Measurements from ENCODE around the gene CFAP300.

Gene CFAP300

GRCh38 chr11:102050927-102051575, 3.8 kb downstream of the CFAP300 start:
- no peak overlapping the region for H3K27ac Mint-ChIP-seq
- peaks cover 12% of the 10 kb centered on the region for H3K4me1 Mint-ChIP-seq
- no peaks in the 10 kb centered on the region for H3K36me3 Mint-ChIP-seq
- no peak overlapping the region for H3K4me3 Mint-ChIP-seq
- ATAC-seq (no peak), DNase-seq (ENCODE audit: low spot score in 2 of 2) (no peak)
- no peaks in the 10 kb centered on the region for H3K9me3 Mint-ChIP-seq

GRCh38 chr11:102061276-102061675, 14.0 kb downstream of the CFAP300 start:
- H3K36me3 Mint-ChIP-seq = no peaks in the 10 kb centered on the region
- no peaks in the 10 kb centered on the region for H3K9me3 Mint-ChIP-seq
- H3K4me1 Mint-ChIP-seq = no peaks in the 10 kb centered on the region
- ATAC-seq (no peak), DNase-seq (ENCODE audit: low spot score in 2 of 2) (no peak)
- no peak overlapping the region for H3K27ac Mint-ChIP-seq
- H3K4me3 Mint-ChIP-seq = no peak overlapping the region

- ATAC-seq = no peak
- DNase-seq (ENCODE audit: low spot score in 2 of 2) = no peak
- Mint-ChIP-seq H3K27ac (no peak overlapping the region), H3K9me3 (no peaks in the 10 kb centered on the region), H3K36me3 (no peaks in the 10 kb centered on the region), H3K4me3 (no peak overlapping the region), H3K4me1 (no peaks in the 10 kb centered on the region)
Measured at GRCh38 chr11:102062106-102062505, 14.9 kb downstream of the CFAP300 start.

- Mint-ChIP-seq H3K9me3 (no peaks in the 10 kb centered on the region), H3K36me3 (no peaks in the 10 kb centered on the region), H3K4me1 (no peaks in the 10 kb centered on the region), H3K27ac (no peak overlapping the region), H3K4me3 (no peak overlapping the region)
- DNase-seq (ENCODE audit: low spot score in 2 of 2) = no peak
- no peak for ATAC-seq
Measured at GRCh38 chr11:102064316-102064715, 17.1 kb downstream of the CFAP300 start.

- no peak overlapping the region for H3K4me3 Mint-ChIP-seq
- no peaks in the 10 kb centered on the region for H3K4me1 Mint-ChIP-seq
- H3K27ac Mint-ChIP-seq = no peak overlapping the region
- peaks cover 14% of the 10 kb centered on the region for H3K9me3 Mint-ChIP-seq
- DNase-seq (ENCODE audit: low spot score in 2 of 2) (no peak), ATAC-seq (no peak)
- H3K36me3 Mint-ChIP-seq = no peaks in the 10 kb centered on the region
Measured at GRCh38 chr11:102070766-102071165, 23.5 kb downstream of the CFAP300 start.

GRCh38 chr11:102071497-102072472, 24.5 kb downstream of the CFAP300 start:
- no peak overlapping the region for H3K4me3 Mint-ChIP-seq
- ATAC-seq (no peak), DNase-seq (ENCODE audit: low spot score in 2 of 2) (no peak)
- H3K27ac Mint-ChIP-seq = no peak overlapping the region
- H3K4me1 Mint-ChIP-seq = no peaks in the 10 kb centered on the region
- H3K9me3 Mint-ChIP-seq = peaks cover 14% of the 10 kb centered on the region
- no peaks in the 10 kb centered on the region for H3K36me3 Mint-ChIP-seq

GRCh38 chr11:102073253-102073652, 26.0 kb downstream of the CFAP300 start:
- H3K9me3 Mint-ChIP-seq = peaks cover 14% of the 10 kb centered on the region
- no peaks in the 10 kb centered on the region for H3K36me3 Mint-ChIP-seq
- H3K4me3 Mint-ChIP-seq = no peak overlapping the region
- ATAC-seq (no peak), DNase-seq (ENCODE audit: low spot score in 2 of 2) (no peak)
- H3K4me1 Mint-ChIP-seq = no peaks in the 10 kb centered on the region
- no peak overlapping the region for H3K27ac Mint-ChIP-seq

GRCh38 chr11:102079625-102080024, 32.4 kb downstream of the CFAP300 start:
- ATAC-seq (no peak), DNase-seq (ENCODE audit: low spot score in 2 of 2) (no peak)
- Mint-ChIP-seq H3K36me3 (no peaks in the 10 kb centered on the region), H3K9me3 (no peaks in the 10 kb centered on the region), H3K4me3 (no peak overlapping the region), H3K27ac (no peak overlapping the region), H3K4me1 (no peaks in the 10 kb centered on the region)

- DNase-seq (ENCODE audit: low spot score in 2 of 2) (no peak), ATAC-seq (no peak)
- Mint-ChIP-seq H3K27ac (no peak overlapping the region), H3K4me1 (no peaks in the 10 kb centered on the region), H3K36me3 (no peaks in the 10 kb centered on the region), H3K9me3 (no peaks in the 10 kb centered on the region), H3K4me3 (no peak overlapping the region)
Measured at GRCh38 chr11:102081313-102081712, 34.1 kb downstream of the CFAP300 start.

GRCh38 chr11:102085864-102086551, 38.8 kb downstream of the CFAP300 start:
- Mint-ChIP-seq H3K4me1 (no peaks in the 10 kb centered on the region), H3K36me3 (no peaks in the 10 kb centered on the region), H3K27ac (no peak overlapping the region), H3K9me3 (no peaks in the 10 kb centered on the region), H3K4me3 (no peak overlapping the region)
- ATAC-seq (no peak), DNase-seq (ENCODE audit: low spot score in 2 of 2) (no peak)

- Mint-ChIP-seq H3K4me1 (no peaks in the 10 kb centered on the region), H3K9me3 (no peaks in the 10 kb centered on the region), H3K27ac (no peak overlapping the region), H3K4me3 (no peak overlapping the region), H3K36me3 (no peaks in the 10 kb centered on the region)
- ATAC-seq (no peak), DNase-seq (ENCODE audit: low spot score in 2 of 2) (no peak)
Measured at GRCh38 chr11:102097186-102097585, 49.9 kb downstream of the CFAP300 start.

GRCh38 chr11:102099755-102100154, 52.5 kb downstream of the CFAP300 start:
- no peaks in the 10 kb centered on the region for H3K36me3 Mint-ChIP-seq
- ATAC-seq (no peak), DNase-seq (ENCODE audit: low spot score in 2 of 2) (no peak)
- H3K4me1 Mint-ChIP-seq = no peaks in the 10 kb centered on the region
- H3K27ac Mint-ChIP-seq = no peak overlapping the region
- H3K9me3 Mint-ChIP-seq = no peaks in the 10 kb centered on the region
- H3K4me3 Mint-ChIP-seq = no peak overlapping the region

GRCh38 chr11:102108734-102109440, 61.6 kb downstream of the CFAP300 start:
- DNase-seq (ENCODE audit: low spot score in 2 of 2) = no peak
- Mint-ChIP-seq H3K4me1 (peaks cover 16% of the 10 kb centered on the region), H3K36me3 (no peaks in the 10 kb centered on the region), H3K4me3 (peak overlapping the region; percentile 90), H3K9me3 (no peaks in the 10 kb centered on the region), H3K27ac (no peak overlapping the region)
- ATAC-seq = no peak

GRCh38 chr11:102109896-102110760, 62.9 kb downstream of the CFAP300 start, which contains the start of gene YAP1:
TSS of gene YAP1 (plus strand) at chr11:102110447. CDS start at chr11:102110849, 402 bp downstream.
- H3K4me3 Mint-ChIP-seq = peak within 1 kb of the TSS; percentile 90
- peaks cover 16% of the 10 kb centered on the region for H3K4me1 Mint-ChIP-seq
- no peaks in the 10 kb centered on the region for H3K36me3 Mint-ChIP-seq
- peak; percentile 83 for ATAC-seq
- no peaks in the 10 kb centered on the region for H3K9me3 Mint-ChIP-seq
- peak within 1 kb of the TSS; percentile 89 for H3K27ac Mint-ChIP-seq
- peak; percentile 48 to 79 for DNase-seq (ENCODE audit: low spot score in 2 of 2)

Measured in stimulated activated effector memory CD8-positive, alpha-beta T cell treated with anti-CD3 and anti-CD28 coated beads, Interleukin-12 subunit alpha, Interleukin-12 subunit beta, amount 100 ng/mL, for 72 hours (primary cell).